ENCODE data around the gene MARVELD1. TPM values are rescaled to one million over a fixed set of nuclear protein-coding genes. Genes with fewer than 3 reads are reported as not detected.
A peak's percentile ranks its signal among the peaks of the same experiment; 100 is the strongest.
"Not testable (repeated sequence)": the region's sequence is repeated elsewhere in the genome, so short reads cannot be mapped to it uniquely, and the experiment has no call there.

Gene MARVELD1
- total RNA-seq, 2 experiments from 2014 or later = 2.3 to 2.9 TPM

- CTCF ChIA-PET = interaction anchor here (1.3 to 7.4 kb wide), 4 partner anchors 13 to 42 kb away, joined by 3 to 75 read pairs (median 8); no protein-coding TSS in a partner anchor
- ATAC-seq = no peak
- Mint-ChIP-seq H3K9me3 (no peaks in the 10 kb centered on the region), H3K4me3 (no peak overlapping the region), H3K27ac (no peak overlapping the region), H3K36me3 (ENCODE audit: low read depth) (no peaks in the 10 kb centered on the region), H3K4me1 (ENCODE audit: low read depth) (peaks cover 15% of the 10 kb centered on the region), H3K27me3 (no peaks in the 10 kb centered on the region)
- DNase-seq = no peak
- TF ChIP-seq CTCF (IDR thresholded peaks at IDR 0.05) = no peak
- intact Hi-C loops (cut with micrococcal nuclease) = no loop called here
- POLR2A ChIA-PET = no interaction called here
These were observed 23.4 kb upstream of the MARVELD1 start for GRCh38 chr10:97690133-97690532.

- H3K4me1 Mint-ChIP-seq (ENCODE audit: low read depth); H3K4me3 Mint-ChIP-seq; H3K27ac Mint-ChIP-seq; H3K36me3 Mint-ChIP-seq (ENCODE audit: low read depth); H3K27me3 Mint-ChIP-seq; DNase-seq; H3K9me3 Mint-ChIP-seq; intact Hi-C loops (cut with micrococcal nuclease); ATAC-seq: not testable (repeated sequence)
- POLR2A ChIA-PET = interaction anchor here (1.1 kb wide), 1 partner anchor 11 kb away, joined by 3 read pairs; no protein-coding TSS in a partner anchor
- CTCF ChIA-PET = interaction anchor here (1.0 to 3.3 kb wide), 6 partner anchors 11 to 171 kb away, joined by 3 to 21 read pairs (median 8); partner anchors contain the start of gene AVPI1
These were observed 15.4 kb upstream of the MARVELD1 start for GRCh38 chr10:97698072-97698655.

- H3K36me3 Mint-ChIP-seq (ENCODE audit: low read depth) = no peaks in the 10 kb centered on the region
- H3K4me3 Mint-ChIP-seq = no peak overlapping the region
- intact Hi-C loops (cut with micrococcal nuclease) = no loop called here
- POLR2A ChIA-PET = interaction anchor here (1.0 to 1.5 kb wide), 3 partner anchors 9 to 60 kb away, joined by 3 to 5 read pairs (median 3); no protein-coding TSS in a partner anchor
- H3K27me3 Mint-ChIP-seq = no peaks in the 10 kb centered on the region
- no peaks in the 10 kb centered on the region for H3K9me3 Mint-ChIP-seq
- DNase-seq (peak; percentile 61), ATAC-seq (peak; percentile 99)
- CTCF ChIA-PET = interaction anchor here (0.6 to 20.1 kb wide), 33 partner anchors 11 to 467 kb away, joined by 3 to 537 read pairs (median 4); partner anchors contain the start of genes AVPI1, MARVELD1 and ZFYVE27
- no peaks in the 10 kb centered on the region for H3K4me1 Mint-ChIP-seq (ENCODE audit: low read depth)
- peak; percentile 89 for TF ChIP-seq CTCF (IDR thresholded peaks at IDR 0.05)
- no peak overlapping the region for H3K27ac Mint-ChIP-seq
These were observed 12.0 kb upstream of the MARVELD1 start for GRCh38 chr10:97701438-97702069.

GRCh38 chr10:97703398-97704067 is 10.0 kb upstream of the MARVELD1 start:
- H3K36me3 Mint-ChIP-seq (ENCODE audit: low read depth) = no peaks in the 10 kb centered on the region
- TF ChIP-seq CTCF (IDR thresholded peaks at IDR 0.05) = no peak
- H3K9me3 Mint-ChIP-seq = no peaks in the 10 kb centered on the region
- no peak overlapping the region for H3K27ac Mint-ChIP-seq
- intact Hi-C loops (cut with micrococcal nuclease) = no loop called here
- no peak overlapping the region for H3K4me3 Mint-ChIP-seq
- ATAC-seq (no peak), DNase-seq (no peak)
- no peaks in the 10 kb centered on the region for H3K4me1 Mint-ChIP-seq (ENCODE audit: low read depth)
- CTCF ChIA-PET = interaction anchor here (0.7 to 20.1 kb wide), 8 partner anchors 9 to 165 kb away, joined by 3 to 537 read pairs (median 28); partner anchors contain the start of genes AVPI1, MARVELD1 and ZFYVE27
- POLR2A ChIA-PET = interaction anchor here (2.0 kb wide), 1 partner anchor 9 kb away, joined by 5 read pairs; no protein-coding TSS in a partner anchor
- peaks cover 2% of the 10 kb centered on the region for H3K27me3 Mint-ChIP-seq

- Mint-ChIP-seq H3K27ac (no peak overlapping the region), H3K4me3 (no peak overlapping the region), H3K27me3 (peaks cover 7% of the 10 kb centered on the region), H3K4me1 (ENCODE audit: low read depth) (no peaks in the 10 kb centered on the region), H3K9me3 (no peaks in the 10 kb centered on the region), H3K36me3 (ENCODE audit: low read depth) (no peaks in the 10 kb centered on the region)
- ChIA-PET POLR2A (interaction anchor here (0.6 to 2.0 kb wide), 3 partner anchors 8 to 37 kb away, joined by 3 to 5 read pairs (median 3); no protein-coding TSS in a partner anchor), CTCF (interaction anchor here (0.7 to 20.1 kb wide), 7 partner anchors 8 to 165 kb away, joined by 3 to 537 read pairs (median 38); partner anchors contain the start of genes AVPI1, MARVELD1 and ZFYVE27)
- no peak for DNase-seq
- intact Hi-C loops (cut with micrococcal nuclease) = no loop called here
- no peak for TF ChIP-seq CTCF (IDR thresholded peaks at IDR 0.05)
- ATAC-seq = no peak
These were observed 9.2 kb upstream of the MARVELD1 start for GRCh38 chr10:97704341-97704740.
